Measurements from ENCODE around the gene APC2.

- TF ChIP-seq CTCF (IDR thresholded peaks at IDR 0.05) = no peak
- TF ChIP-seq POLR2A (IDR thresholded peaks at IDR 0.05) = no peak
- TF ChIP-seq EP300 (IDR thresholded peaks at IDR 0.05) = no peak
Observed at GRCh38 chr19:1460033-1460995, 10.4 kb downstream of the APC2 start.
